GM12873 (cell line): ENCODE data around the gene RAB11FIP5.

ENCODE experiments used
- CTCF ChIP-seq: IDR thresholded peaks from 2 replicates; pipeline ENCODE4 v1.5.1; 2012; ENCODE audit warnings: low read depth, mild to moderate bottlenecking, moderate library complexity, low read length, control low read depth; ENCODE audit not compliant: insufficient read depth; ENCODE audit errors: missing control alignments

RAB11FIP5 gene

GRCh38 chr2:73023497-73023896 lies 89.3 kb downstream of the RAB11FIP5 start:
- TF ChIP-seq CTCF: no peak
